HepG2 (cell line): ENCODE data around the gene PHLDB1. TPM values are rescaled to one million over a fixed set of nuclear protein-coding genes. Genes with fewer than 3 reads are reported as not detected.

ENCODE experiments used
- AGO1 ChIP-seq: fragments of 200-400 bp; formaldehyde crosslinking; IDR thresholded peaks from 2 replicates; pipeline ENCODE4 v1.6.1; 2017; ENCODE audit warnings: mild to moderate bottlenecking, low read depth, low read length, moderate library complexity; ENCODE audit not compliant: poor library complexity, severe bottlenecking
- ATAD3A ChIP-seq: sonication (generic); formaldehyde crosslinking; IDR thresholded peaks from 2 replicates; pipeline ENCODE4 v1.4.0; 2020; ENCODE audit warnings: missing genetic modification reagents
- ATF7 ChIP-seq, 2 experiments: fragments of 450-650 bp in 1 of 2; sonication (generic) in 1 of 2; formaldehyde crosslinking in 1 of 2; IDR thresholded peaks; 2 replicates each; pipeline versions ENCODE4 v1.4.0 to v1.6.1; 2016 to 2020; ENCODE audit warnings: antibody characterized with exemption in 1 of 2, mild to moderate bottlenecking in 1 of 2, missing genetic modification reagents in 1 of 2
- GATA4 ChIP-seq: sonication (generic); IDR thresholded peaks from 2 replicates; pipeline ENCODE4 v1.6.1; 2016; ENCODE audit warnings: antibody characterized with exemption, low read depth, borderline replicate concordance
- GATAD1 ChIP-seq: IDR thresholded peaks from 2 replicates; pipeline ENCODE4 v1.6.1; 2016; ENCODE audit warnings: missing genetic modification reagents, missing compliant biosample characterization
- HHEX ChIP-seq: IDR thresholded peaks from 2 replicates; pipeline ENCODE4 v1.6.1; 2016; ENCODE audit warnings: control low read depth
- HMGXB3 ChIP-seq: sonication (generic); formaldehyde crosslinking; IDR thresholded peaks from 2 replicates; pipeline ENCODE4 v1.4.0; 2020; ENCODE audit warnings: missing genetic modification reagents, borderline replicate concordance
- HNF4G ChIP-seq, 2 experiments: sonication (generic) in 1 of 2; formaldehyde crosslinking in 1 of 2; IDR thresholded peaks; 2 replicates each; pipeline versions ENCODE4 v1.4.0 to v1.6.1; 2011 to 2020; ENCODE audit warnings: borderline replicate concordance in 2 of 2, low read depth in 2 of 2, mild to moderate bottlenecking in 2 of 2, low read length in 1 of 2, missing genetic modification reagents in 1 of 2, moderate library complexity in 1 of 2
- HOXA5 ChIP-seq: sonication (generic); formaldehyde crosslinking; IDR thresholded peaks from 2 replicates; pipeline ENCODE4 v1.4.0; 2020; ENCODE audit warnings: missing genetic modification reagents
- KLF9 ChIP-seq: IDR thresholded peaks from 2 replicates; pipeline ENCODE4 v1.6.1; 2016; ENCODE audit warnings: low read depth
- MTA3 ChIP-seq: sonication (generic); formaldehyde crosslinking; IDR thresholded peaks from 2 replicates; pipeline ENCODE4 v1.4.0; 2020; ENCODE audit warnings: missing genetic modification reagents
- PRDM10 ChIP-seq: sonication (generic); formaldehyde crosslinking; IDR thresholded peaks from 2 replicates; pipeline ENCODE4 v1.4.0; 2020; ENCODE audit warnings: low read depth, missing genetic modification reagents
- SALL2 ChIP-seq: sonication (generic); formaldehyde crosslinking; IDR thresholded peaks from 2 replicates; pipeline ENCODE4 v1.8.1; 2023; ENCODE audit warnings: mild to moderate bottlenecking, missing genetic modification reagents, inconsistent platforms
- SMC3 ChIP-seq: IDR thresholded peaks from 2 replicates; pipeline ENCODE4 v1.6.1; 2011; ENCODE audit warnings: low read length, improper control_type of control experiment
- SOX6 ChIP-seq, 2 experiments: fragments of 450-650 bp in 1 of 2; sonication (generic) in 1 of 2; formaldehyde crosslinking in 1 of 2; IDR thresholded peaks; 2 replicates each; pipeline versions ENCODE4 v1.4.0 to v1.6.1; 2017 to 2020; ENCODE audit warnings: antibody characterized with exemption in 1 of 2, mild to moderate bottlenecking in 1 of 2, missing genetic modification reagents in 1 of 2
- WIZ ChIP-seq: sonication (generic); formaldehyde crosslinking; IDR thresholded peaks from 2 replicates; pipeline ENCODE4 v1.5.1; 2020; ENCODE audit warnings: mild to moderate bottlenecking, missing genetic modification reagents
- ZFP1 ChIP-seq: IDR thresholded peaks from 2 replicates; pipeline ENCODE4 v1.6.1; 2016
- ZNF20 ChIP-seq: sonication (generic); formaldehyde crosslinking; IDR thresholded peaks from 2 replicates; pipeline ENCODE4 v1.4.0; 2020; ENCODE audit warnings: mild to moderate bottlenecking, moderate library complexity, missing genetic modification reagents
- ZNF567 ChIP-seq: sonication (generic); formaldehyde crosslinking; IDR thresholded peaks from 2 replicates; pipeline ENCODE4 v1.8.1; 2023; ENCODE audit warnings: mild to moderate bottlenecking, missing genetic modification reagents, borderline replicate concordance
- polyA plus RNA-seq, 8 experiments: library from polyadenylated mRNA; depleted of rRNA in 3 of 8; stranded (reverse) in 7 of 8; unstranded in 1 of 8; fragments of >200 nt; fragmentation: Illumina TruSeq in 4 of 8; extraction: Trizol in 4 of 8; gene quantifications; 2 replicates each; pipeline versions ENCODE4 v1.2.1 to v1.2.3, GENCODE V29; 2011 to 2016; ENCODE audit warnings: low read depth in 4 of 8, missing spikeins in 1 of 8, mixed read lengths in 1 of 8; ENCODE audit not compliant: insufficient read depth in 1 of 8
- total RNA-seq, 5 experiments: library from RNA; depleted of rRNA; stranded (reverse); fragments of >200 nt; fragmentation: Illumina TruSeq; extraction: Trizol; gene quantifications; 2 replicates each; pipeline ENCODE4 v1.2.3, GENCODE V29; 2016; ENCODE audit warnings: low read depth in 1 of 5

PHLDB1 gene
- total and polyA plus RNA-seq, 2 of the 13 experiments (the other 11 are each of a cell fraction or from before 2014, with no cell fraction given) = 13.8 to 14.2 TPM

GRCh38 chr11:118659314-118659952, 52.0 kb downstream of the PHLDB1 start (continued):
- TF ChIP-seq ZNF567 (CRISPR knock-in tag) = peak; percentile 52; the same call in 1 of the 2 replicates
- no peak for TF ChIP-seq ZNF20
- TF ChIP-seq GATAD1 (CRISPR knock-in tag) = peak; percentile 54; the same call in 1 of the 2 replicates
- no peak for TF ChIP-seq SALL2
- peak; percentile 78 for TF ChIP-seq AGO1
- peak; percentile 42; the same call in 1 of the 2 replicates for TF ChIP-seq SMC3
- TF ChIP-seq ZFP1 (CRISPR knock-in tag) = no peak
- no peak for TF ChIP-seq SOX6 (IDR thresholded peaks at IDR 0.05)
- peak; percentile 39; the same call in 1 of the 2 replicates for TF ChIP-seq SOX6 (CRISPR knock-in tag; IDR thresholded peaks at IDR 0.05)
- TF ChIP-seq WIZ (CRISPR knock-in tag) = no peak
- peak; percentile 63; the same call in 1 of the 2 replicates for TF ChIP-seq HMGXB3 (CRISPR knock-in tag)
- no peak for TF ChIP-seq KLF9
- TF ChIP-seq GATA4 = no peak
- TF ChIP-seq PRDM10 = no peak
- peak; percentile 73 for TF ChIP-seq HOXA5
- TF ChIP-seq HHEX (CRISPR knock-in tag) = no peak
- no peak for TF ChIP-seq ATAD3A (CRISPR knock-in tag)
- peak; percentile 14; the same call in 1 of the 2 replicates for TF ChIP-seq HNF4G (IDR thresholded peaks at IDR 0.05; ENCODE audit: borderline replicate concordance, low read depth, low read length)
- TF ChIP-seq HNF4G (CRISPR knock-in tag; IDR thresholded peaks at IDR 0.05; ENCODE audit: borderline replicate concordance, low read depth) = no peak
- no peak for TF ChIP-seq MTA3
- no peak for TF ChIP-seq ATF7 (IDR thresholded peaks at IDR 0.05)
- no peak for TF ChIP-seq ATF7 (CRISPR knock-in tag; IDR thresholded peaks at IDR 0.05)
